HG02884 (cell line): Measurements from ENCODE around the gene GALK2.
"Not testable (repeated sequence)": the region's sequence is repeated elsewhere in the genome, so short reads cannot be mapped to it uniquely, and the experiment has no call there.

ENCODE experiments used
- ATAC-seq: cut with Tn5 transposase; IDR thresholded peaks from one replicate; pipeline ENCODE4 v1.9.1; 2021; ENCODE audit warnings: mild to moderate bottlenecking, moderate library complexity; ENCODE audit not compliant: unreplicated experiment

GALK2 gene

DNA sequence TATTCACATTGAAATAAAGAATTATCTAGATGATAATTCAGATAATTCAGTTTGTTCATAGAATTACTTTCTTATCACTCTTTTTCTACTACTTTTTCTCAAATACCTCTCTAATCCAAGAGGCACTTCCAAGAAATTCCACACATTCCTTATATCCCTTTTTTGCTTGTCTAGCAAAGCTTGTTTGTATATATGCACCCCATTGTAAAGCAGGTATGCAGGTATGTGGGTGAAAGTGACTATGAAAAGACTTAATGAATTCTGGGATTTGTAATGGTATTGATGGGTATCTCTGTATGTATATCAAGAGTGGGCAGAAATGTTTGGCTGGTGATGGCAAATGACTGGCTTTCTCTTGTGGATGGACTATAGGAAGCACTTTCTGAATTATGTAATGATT lies 158.9 kb downstream of the GALK2 start:
- no peak for ATAC-seq

DNA sequence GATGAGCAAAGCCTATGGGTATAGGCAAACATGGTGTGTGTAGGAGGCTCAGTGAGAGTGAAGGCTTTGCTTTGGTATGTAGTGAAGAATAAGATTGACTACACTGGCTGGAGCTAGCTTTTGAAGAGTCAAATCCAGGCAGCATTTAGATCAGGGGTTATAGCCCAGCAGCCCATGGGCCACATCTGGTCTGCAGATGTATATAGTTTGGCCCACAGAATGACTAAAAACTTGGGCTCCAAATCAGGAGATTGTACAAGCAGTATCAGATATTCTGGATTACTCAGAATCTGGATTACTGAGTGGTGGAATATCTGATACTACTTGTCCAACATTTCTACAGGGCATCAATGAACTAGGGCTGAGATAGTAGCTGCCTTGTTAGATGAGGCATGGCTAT lies 160.1 kb downstream of the GALK2 start:
- ATAC-seq, result no peak

DNA sequence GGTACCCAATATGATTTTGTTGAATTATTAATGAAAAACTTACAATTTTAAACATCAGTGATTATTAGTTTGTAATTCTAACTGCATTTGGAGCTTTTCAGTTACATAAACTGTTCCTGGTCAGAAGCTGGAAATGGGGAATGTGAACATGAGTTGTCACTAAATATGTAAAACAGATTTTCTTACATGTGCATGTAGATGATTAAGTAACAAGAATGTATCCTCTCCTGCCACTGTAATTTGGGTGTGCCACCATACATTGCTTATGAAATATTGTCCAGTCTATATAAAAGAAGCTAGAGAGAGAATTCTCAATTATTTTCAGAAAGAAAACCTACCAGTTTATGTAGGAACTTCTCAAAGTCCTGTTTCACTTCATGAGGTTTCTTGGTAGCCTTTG lies 161.4 kb downstream of the GALK2 start:
- no peak for ATAC-seq

DNA sequence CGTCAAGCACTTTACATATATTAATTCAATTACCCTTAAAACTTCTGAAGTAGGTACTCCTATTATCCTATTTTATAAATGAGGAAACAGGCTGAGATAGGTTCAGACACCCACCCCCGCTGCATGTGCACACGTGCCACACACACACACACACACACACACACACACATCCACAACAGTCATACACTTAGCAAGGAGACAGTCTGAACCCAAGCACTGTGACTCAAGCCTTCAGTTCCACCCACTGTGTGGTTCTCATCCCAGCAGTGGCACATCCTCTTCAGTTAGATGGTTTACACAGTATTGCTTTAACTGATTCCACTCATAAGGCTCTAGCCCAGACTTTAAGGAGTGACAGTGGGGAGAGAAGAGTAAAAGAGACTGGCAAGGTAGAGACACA lies 161.9 kb downstream of the GALK2 start:
- no peak for ATAC-seq

DNA sequence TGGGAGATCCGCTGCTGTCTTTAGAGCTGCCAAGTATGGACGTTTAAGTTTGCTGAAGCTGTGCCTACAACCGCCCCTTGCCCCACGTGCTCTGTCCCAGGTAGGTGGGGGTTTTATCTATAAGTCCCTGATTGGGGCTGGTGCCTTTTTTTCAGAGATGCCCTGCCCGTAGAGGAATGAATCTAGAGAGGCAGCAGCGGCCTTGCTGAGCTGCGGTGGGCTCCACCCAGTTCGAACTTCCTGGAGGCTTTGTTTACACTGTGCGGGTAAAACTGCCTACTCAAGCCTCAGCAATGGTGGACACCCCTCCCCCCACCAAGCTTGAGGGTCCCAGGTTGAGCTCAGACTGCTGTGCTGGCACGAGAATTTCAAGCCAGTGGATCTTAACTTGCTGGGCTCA lies 169.6 kb downstream of the GALK2 start:
- ATAC-seq, result no peak

DNA sequence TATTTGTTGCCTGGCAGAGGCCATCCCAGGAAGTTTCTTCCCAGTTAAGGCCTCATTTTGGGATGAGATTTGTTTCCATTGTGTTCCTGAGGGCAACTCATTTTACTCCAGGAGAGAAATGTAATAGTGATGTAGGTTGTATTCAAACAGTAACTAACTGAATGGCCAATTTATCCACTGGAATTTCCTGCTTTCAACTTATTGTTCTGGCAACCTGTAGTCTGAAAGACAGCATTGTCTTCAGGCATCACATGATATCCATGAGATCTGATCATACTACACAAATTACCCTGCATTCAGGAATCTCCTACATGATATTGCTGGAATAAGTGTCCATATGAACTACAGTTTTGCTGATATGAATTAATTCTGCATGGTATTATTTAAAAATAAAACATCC lies 173.5 kb downstream of the GALK2 start:
- ATAC-seq, result no peak

DNA sequence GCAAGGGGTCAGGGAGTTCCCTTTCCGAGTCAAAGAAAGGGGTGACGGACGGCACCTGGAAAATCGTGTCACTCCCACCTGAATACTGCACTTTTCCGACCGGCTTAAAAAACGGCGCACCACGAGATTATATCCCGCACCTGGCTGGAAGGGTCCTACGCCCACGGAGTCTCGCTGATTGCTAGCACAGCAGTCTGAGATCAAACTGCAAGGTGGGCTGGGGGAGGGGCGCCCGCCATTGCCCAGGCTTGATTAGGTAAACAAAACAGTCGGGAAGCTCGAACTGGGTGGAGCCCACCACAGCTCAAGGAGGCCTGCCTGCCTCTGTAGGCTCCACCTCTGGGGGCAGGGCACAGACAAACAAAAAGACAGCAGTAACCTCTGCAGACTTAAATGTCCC lies 184.4 kb downstream of the GALK2 start:
- not testable (repeated sequence) for ATAC-seq

DNA sequence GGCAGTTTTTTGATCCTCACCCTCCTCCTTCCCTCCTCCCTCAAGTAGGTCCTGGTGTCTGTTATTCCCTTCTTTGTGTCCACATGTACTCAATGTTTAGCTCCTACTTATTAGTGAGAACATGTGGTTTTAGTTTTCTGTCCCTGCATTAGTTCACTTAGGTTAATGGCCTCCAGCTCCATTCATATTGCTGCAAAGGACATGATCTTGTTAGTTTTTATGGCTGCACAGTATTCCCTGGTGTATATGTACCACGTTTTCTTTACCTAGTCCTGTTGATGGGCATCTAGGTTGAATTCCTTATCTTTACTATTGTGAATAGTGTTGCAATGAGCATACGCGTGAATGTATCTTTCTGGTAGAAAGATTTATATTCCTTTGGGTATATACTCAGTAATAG lies 191.3 kb downstream of the GALK2 start:
- no peak for ATAC-seq

DNA sequence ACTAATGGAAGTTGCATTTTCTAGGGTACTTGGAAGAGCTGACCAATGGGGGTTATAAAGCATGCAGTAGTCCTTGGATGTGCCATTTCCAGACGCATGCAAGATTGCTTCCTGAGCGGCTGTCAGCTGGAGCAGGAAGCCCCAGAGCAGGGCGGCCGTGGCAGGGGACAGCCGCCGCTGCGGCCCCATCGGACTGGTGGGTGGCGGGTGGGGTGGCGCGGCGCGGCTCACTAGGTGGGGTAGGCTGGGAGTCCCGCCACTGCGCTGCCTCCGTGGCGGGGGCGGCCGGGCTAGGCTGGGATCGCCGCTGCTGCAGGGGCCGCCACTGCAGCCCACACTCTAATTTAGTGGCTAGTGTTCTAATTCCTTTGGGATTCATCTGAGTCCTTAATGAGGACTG lies 196.4 kb downstream of the GALK2 start:
- no peak for ATAC-seq

DNA sequence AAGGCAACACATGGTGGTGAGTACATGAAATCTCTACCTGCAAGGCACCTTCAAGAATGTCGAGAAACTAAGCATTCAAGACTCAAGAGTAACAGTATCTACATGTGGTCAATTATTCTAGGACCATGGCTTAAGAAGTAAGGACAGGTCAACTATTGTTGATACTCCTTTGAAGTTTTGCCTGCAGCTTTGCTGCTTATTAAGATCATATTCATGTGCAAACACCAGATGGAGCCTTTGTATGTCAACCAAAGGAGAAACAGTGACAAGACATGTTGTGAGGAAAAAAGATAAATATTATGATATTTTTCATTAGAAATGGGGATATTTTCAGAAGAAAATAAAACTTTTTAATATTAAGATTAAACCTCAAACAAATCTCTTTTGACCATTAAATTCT lies 200.7 kb downstream of the GALK2 start:
- no peak for ATAC-seq

DNA sequence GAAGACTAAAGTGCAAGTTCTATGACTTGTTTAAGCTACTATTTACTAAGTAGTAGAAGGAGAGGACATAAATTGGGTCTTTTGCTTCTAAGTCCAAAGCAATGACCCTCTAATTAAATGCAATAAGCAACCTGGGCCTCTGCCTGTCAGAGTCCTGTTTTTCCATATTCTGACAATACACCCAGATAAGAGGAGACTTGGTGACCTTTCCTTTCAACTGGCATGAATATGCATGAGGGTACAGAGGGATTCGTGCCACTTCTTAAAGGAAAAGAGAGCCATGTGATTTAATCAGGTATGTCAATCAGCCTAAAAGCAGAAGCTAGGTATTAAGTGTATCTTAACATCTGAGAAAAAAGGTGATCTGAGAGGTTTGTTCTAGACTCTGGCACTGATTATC lies 202.3 kb downstream of the GALK2 start:
- ATAC-seq, result no peak

DNA sequence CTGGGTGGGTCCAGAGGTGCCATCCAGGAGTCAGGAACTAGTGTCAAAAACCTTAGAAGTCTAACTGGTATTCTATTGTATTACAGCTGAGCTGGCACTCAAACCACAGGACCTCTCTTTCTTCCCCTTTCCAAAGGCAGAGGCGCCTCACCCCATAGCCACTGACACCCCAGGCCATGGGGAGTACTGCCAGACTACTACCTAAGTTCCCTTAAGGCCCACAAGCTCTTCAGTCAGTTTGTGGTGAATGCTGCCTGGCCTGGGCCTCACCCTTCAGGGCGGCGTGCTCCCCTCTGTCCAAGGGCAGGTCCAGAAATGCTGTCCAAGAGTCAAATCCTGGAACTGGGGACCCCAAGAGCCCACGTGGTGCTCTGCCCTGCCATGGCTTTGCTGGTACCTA lies 209.9 kb downstream of the GALK2 start:
- no peak for ATAC-seq

DNA sequence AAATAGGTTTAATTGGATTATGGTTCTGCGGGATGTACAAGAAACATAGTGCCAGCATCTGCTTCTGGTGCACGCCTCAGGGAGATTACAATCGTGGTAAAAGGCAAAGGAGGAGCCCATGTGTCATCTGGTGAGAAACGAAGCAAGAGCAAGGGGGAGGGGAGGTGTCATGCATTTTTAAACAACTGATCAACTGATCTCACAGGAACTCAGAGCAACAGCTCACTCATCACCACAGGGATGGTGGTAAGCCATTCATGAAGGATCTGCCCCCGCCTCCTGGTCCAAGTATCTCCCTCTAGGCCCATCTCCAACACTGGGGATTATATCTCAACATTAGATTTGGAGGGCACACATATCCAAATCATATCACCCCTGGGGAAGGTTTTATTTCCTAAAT lies 210.9 kb downstream of the GALK2 start:
- ATAC-seq, result no peak
